ENCODE data around the gene VCL.

GRCh38 chr10:74027702-74028101 lies 29.8 kb downstream of the VCL start:
- TF ChIP-seq, protein P1, sequence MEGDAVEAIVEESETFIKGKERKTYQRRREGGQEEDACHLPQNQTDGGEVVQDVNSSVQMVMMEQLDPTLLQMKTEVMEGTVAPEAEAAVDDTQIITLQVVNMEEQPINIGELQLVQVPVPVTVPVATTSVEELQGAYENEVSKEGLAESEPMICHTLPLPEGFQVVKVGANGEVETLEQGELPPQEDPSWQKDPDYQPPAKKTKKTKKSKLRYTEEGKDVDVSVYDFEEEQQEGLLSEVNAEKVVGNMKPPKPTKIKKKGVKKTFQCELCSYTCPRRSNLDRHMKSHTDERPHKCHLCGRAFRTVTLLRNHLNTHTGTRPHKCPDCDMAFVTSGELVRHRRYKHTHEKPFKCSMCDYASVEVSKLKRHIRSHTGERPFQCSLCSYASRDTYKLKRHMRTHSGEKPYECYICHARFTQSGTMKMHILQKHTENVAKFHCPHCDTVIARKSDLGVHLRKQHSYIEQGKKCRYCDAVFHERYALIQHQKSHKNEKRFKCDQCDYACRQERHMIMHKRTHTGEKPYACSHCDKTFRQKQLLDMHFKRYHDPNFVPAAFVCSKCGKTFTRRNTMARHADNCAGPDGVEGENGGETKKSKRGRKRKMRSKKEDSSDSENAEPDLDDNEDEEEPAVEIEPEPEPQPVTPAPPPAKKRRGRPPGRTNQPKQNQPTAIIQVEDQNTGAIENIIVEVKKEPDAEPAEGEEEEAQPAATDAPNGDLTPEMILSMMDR (IDR thresholded peaks at IDR 0.05) = no peak
- TF ChIP-seq POLR2AphosphoS5 (IDR thresholded peaks at IDR 0.05) (no peak), POLR2A (IDR thresholded peaks at IDR 0.05) (no peak)

Data from upper lobe of left lung (tissue), 4 donors.